HG02623 (cell line): ENCODE data around the gene GSK3A.
A peak's percentile ranks its signal among the peaks of the same experiment; 100 is the strongest.

Source experiments
- ATAC-seq: cut with Tn5 transposase; IDR thresholded peaks from one replicate; pipeline ENCODE4 v1.9.1; 2021; ENCODE audit warnings: moderate library complexity; ENCODE audit not compliant: unreplicated experiment

GSK3A gene

GRCh38 chr19:42229301-42229854, 13.0 kb downstream of the GSK3A start:
- no peak for ATAC-seq

- no peak for ATAC-seq
Measured at GRCh38 chr19:42228641-42229040, 13.8 kb downstream of the GSK3A start.

GRCh38 chr19:42226886-42227285, 15.5 kb downstream of the GSK3A start:
- no peak for ATAC-seq

GRCh38 chr19:42225718-42226292, 16.6 kb downstream of the GSK3A start:
- ATAC-seq = no peak

GRCh38 chr19:42224940-42225717, 17.3 kb downstream of the GSK3A start:
- no peak for ATAC-seq

- no peak for ATAC-seq
Measured at GRCh38 chr19:42220751-42221097, 21.7 kb downstream of the GSK3A start.

- ATAC-seq = peak; percentile 69
Measured at GRCh38 chr19:42219812-42220750, 22.3 kb downstream of the GSK3A start, which contains the start of gene ZNF526. TSS of gene ZNF526 (plus strand) at chr19:42220312. CDS start at chr19:42224404, 4,092 bp downstream.

- ATAC-seq = peak; percentile 71
Measured at GRCh38 chr19:42217520-42218437, 24.6 kb downstream of the GSK3A start, which contains the start of gene DEDD2. TSS of gene DEDD2 (minus strand) at chr19:42217677. CDS start at chr19:42217007, 670 bp downstream.

GRCh38 chr19:42216653-42217519, 25.5 kb downstream of the GSK3A start:
- ATAC-seq = no peak

GRCh38 chr19:42214810-42215485, 27.5 kb downstream of the GSK3A start:
- ATAC-seq = no peak

GRCh38 chr19:42212886-42213285, 29.5 kb downstream of the GSK3A start:
- no peak for ATAC-seq

DNA sequence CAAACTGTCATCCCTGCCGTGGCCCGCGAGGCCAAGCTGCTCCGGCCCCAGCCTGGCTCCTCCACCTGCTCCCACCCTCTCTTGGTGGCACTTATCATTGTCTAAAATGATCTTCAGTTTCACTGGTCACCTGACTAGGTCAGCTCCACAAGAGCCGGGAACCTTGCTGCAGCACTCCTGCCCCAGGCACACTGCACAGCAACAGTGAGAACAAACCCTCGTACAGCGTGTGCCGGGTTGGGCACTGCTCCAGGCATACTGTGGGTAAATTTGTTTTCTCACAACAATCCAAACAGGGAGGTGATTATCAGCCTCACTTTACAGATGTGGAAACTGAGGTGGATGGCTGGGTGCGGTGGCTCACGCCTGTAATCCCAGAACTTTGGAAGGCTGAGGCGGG, 33.8 kb downstream of the GSK3A start:
- no peak for ATAC-seq

- no peak for ATAC-seq
Measured at GRCh38 chr19:42207767-42208271, 34.6 kb downstream of the GSK3A start.

DNA sequence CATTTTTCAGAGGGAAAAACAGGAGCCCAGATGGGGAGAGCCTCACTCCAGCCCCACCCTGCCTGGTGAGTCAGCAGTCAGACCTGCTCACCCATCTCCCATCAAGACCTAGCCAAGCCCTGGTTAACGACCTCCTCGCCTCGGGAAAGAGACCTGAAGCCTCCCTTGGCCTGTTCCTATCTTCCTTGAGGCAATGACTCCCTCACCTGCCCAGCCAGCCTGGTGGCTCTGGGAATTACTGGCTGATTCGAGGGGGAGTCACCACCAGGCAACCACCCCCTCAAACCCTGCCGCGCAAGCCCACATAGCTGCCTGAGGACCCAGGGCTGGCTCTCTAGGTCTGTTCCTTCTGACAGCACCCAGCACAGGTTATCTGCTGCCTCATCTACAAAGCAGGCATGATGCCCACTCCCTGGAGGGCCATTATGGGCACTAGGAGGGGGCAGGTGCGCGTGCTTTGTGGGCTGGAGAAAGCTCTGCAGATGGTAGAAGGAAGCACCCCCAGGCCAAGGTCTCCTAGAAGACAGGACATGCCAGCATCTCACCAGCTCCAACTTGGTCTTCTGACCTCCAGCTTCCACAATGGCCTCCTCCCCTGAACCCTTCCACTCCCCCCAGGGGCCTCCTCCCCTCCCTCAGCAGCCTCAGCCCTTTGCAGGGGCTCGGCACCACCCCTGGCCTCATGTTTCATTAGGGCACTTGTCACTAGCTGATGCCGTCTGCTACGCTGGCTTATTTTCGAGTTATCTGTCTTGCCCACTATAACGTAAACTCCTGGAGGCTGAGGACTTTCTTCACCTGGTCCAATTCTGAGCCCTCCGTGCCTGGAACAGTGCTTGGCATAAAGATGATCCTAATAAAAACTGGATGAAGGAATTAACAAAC, 35.3 kb downstream of the GSK3A start:
- no peak for ATAC-seq

- ATAC-seq = no peak
Measured at GRCh38 chr19:42204664-42205063, 37.7 kb downstream of the GSK3A start.

GRCh38 chr19:42203700-42204099, 38.7 kb downstream of the GSK3A start:
- no peak for ATAC-seq

GRCh38 chr19:42202290-42202880, 40.0 kb downstream of the GSK3A start:
- ATAC-seq = no peak
